ENCODE measurements around the gene STRBP. TPM values are rescaled to one million over a fixed set of nuclear protein-coding genes. Genes with fewer than 3 reads are reported as not detected.

The STRBP gene
- total RNA-seq, 1 experiment from 2014 or later = 74.0 TPM

GRCh38 chr9:123090956-123091355, 177.4 kb downstream of the STRBP start:
- Histone ChIP-seq H2BK120ac (ENCODE audit: low read depth, low read length, poor library complexity, severe bottlenecking) (no peak overlapping the region), H3K14ac (ENCODE audit: insufficient read depth, low read length) (no peak overlapping the region), H4K8ac (replicated peaks; ENCODE audit: insufficient read length, low read depth, low read length) (no peak overlapping the region), H2BK15ac (ENCODE audit: low read depth, low read length) (no peak overlapping the region), H4K5ac (ENCODE audit: insufficient read length, low read depth, low read length) (no peak overlapping the region), H2BK20ac (ENCODE audit: low read depth, low read length, poor library complexity, severe bottlenecking) (no peak overlapping the region), H3K23me2 (ENCODE audit: insufficient read length, low read depth, low read length, poor library complexity, severe bottlenecking) (no peaks in the 10 kb centered on the region), H4K20me1 (ENCODE audit: control insufficient read depth, insufficient read depth, insufficient read length) (no peaks in the 10 kb centered on the region), H3K27ac (ENCODE audit: insufficient read length, low read depth, low read length) (no peak overlapping the region), H2BK5ac (ENCODE audit: insufficient read length, low read length) (no peak overlapping the region), H2AK5ac (ENCODE audit: insufficient read length, low read length) (no peak overlapping the region), H3K4me1 (ENCODE audit: insufficient read depth, low read length) (no peaks in the 10 kb centered on the region), H3K4ac (ENCODE audit: low read depth, low read length) (no peak overlapping the region), H3K9ac (ENCODE audit: extremely low read depth, insufficient read length, low read length) (no peak overlapping the region), H3K9me3 (ENCODE audit: control insufficient read depth, low read depth, low read length) (no peaks in the 10 kb centered on the region), H3T11ph (ENCODE audit: low read length) (no peak overlapping the region), H3K56ac (ENCODE audit: insufficient read length, low read depth, low read length) (no peak overlapping the region), H2BK12ac (ENCODE audit: insufficient read length, low read depth, low read length) (no peak overlapping the region), H3K79me1 (ENCODE audit: insufficient read depth, low read depth, low read length, poor library complexity, severe bottlenecking) (no peaks in the 10 kb centered on the region), H2AFZ (ENCODE audit: low read length) (no peak overlapping the region), H3K79me2 (ENCODE audit: insufficient read depth, low read length) (no peaks in the 10 kb centered on the region), H3K27me3 (ENCODE audit: insufficient read depth, low read length) (no peaks in the 10 kb centered on the region), H4K91ac (ENCODE audit: insufficient read length, low read depth, low read length) (no peak overlapping the region), H3K4me2 (ENCODE audit: insufficient read depth, insufficient read length, low read length) (no peak overlapping the region), H3K23ac (ENCODE audit: insufficient read length, low read depth, low read length) (no peak overlapping the region), H3K18ac (ENCODE audit: insufficient read length, low read depth, low read length) (no peak overlapping the region)
- no peak overlapping the region for H3K4me3 Mint-ChIP-seq
- H3K27ac Mint-ChIP-seq = no peak overlapping the region; a peak in 1 of 7 replicates
- H3K36me3 Mint-ChIP-seq (ENCODE audit: insufficient read depth in 1 of 3, low read depth in 3 of 3) = peaks cover 22 to 68% (median 58%) of the 10 kb centered on the region in 3 experiments; a peak in 6 of 7 replicates
- no peaks in the 10 kb centered on the region for H3K9me3 Mint-ChIP-seq
- no CpG with 5 or more reads among the region's 2 CpGs for WGBS (ENCODE audit: extremely low coverage, insufficient read length, low lambda C conversion rate)
- TF ChIP-seq CTCF (conservative IDR thresholded peaks at IDR 0.05) = no peak
- peaks cover 2% of the 10 kb centered on the region in 2 experiments for H3K4me1 Mint-ChIP-seq
- no peaks in the 10 kb centered on the region for H3K27me3 Mint-ChIP-seq (ENCODE audit: low read depth)
- no peak for DNase-seq
